DND-41 (cell line): ENCODE data around the gene LCK.

Experiments used
- ATAC-seq: fragments of 200-7000 bp; cut with Tn5 transposase; 3 replicates; pipeline ENCODE4 v1.9.1; 2021; ENCODE audit warnings: low read depth; ENCODE audit not compliant: insufficient read depth
- DNase-seq: peaks from one replicate; pipeline ENCODE4 v3.0.0-alpha.2; 2020
- H2AFZ ChIP-seq: 2 replicates; pipeline ENCODE4 v1.6.0; 2012; ENCODE audit warnings: low read depth, low read length
- H3K27ac ChIP-seq: 2 replicates; pipeline ENCODE4 v1.5.1; 2012; ENCODE audit warnings: low read length, inconsistent platforms
- H3K27me3 ChIP-seq: fragments of 200-600 bp; sonication (generic); 2 replicates; pipeline ENCODE4 v1.6.0; 2012; ENCODE audit warnings: low read length, mild to moderate bottlenecking, inconsistent platforms; ENCODE audit not compliant: insufficient read depth, poor library complexity
- H3K36me3 ChIP-seq: 2 replicates; pipeline ENCODE4 v1.5.1; 2012; ENCODE audit warnings: low read length, inconsistent platforms; ENCODE audit not compliant: insufficient read depth
- H3K4me1 ChIP-seq: 2 replicates; pipeline ENCODE4 v1.5.1; 2012; ENCODE audit warnings: mild to moderate bottlenecking, low read length; ENCODE audit not compliant: insufficient read depth
- H3K4me2 ChIP-seq: 2 replicates; pipeline ENCODE4 v1.6.0; 2012; ENCODE audit warnings: mild to moderate bottlenecking, moderate library complexity, low read length, inconsistent platforms; ENCODE audit not compliant: insufficient read depth
- H3K4me3 ChIP-seq, 2 experiments: fragments of 200-600 bp in 1 of 2; shearing (Covaris generic) in 1 of 2; 2 replicates each; pipeline ENCODE4 v1.5.1; 2012 to 2016; ENCODE audit warnings: inconsistent platforms in 2 of 2, low read length in 2 of 2, mild to moderate bottlenecking in 2 of 2, low read depth in 1 of 2, moderate library complexity in 1 of 2
- H3K79me2 ChIP-seq: 2 replicates; pipeline ENCODE4 v1.6.0; 2012; ENCODE audit warnings: low read length, inconsistent platforms; ENCODE audit not compliant: insufficient read depth
- H3K9ac ChIP-seq: 2 replicates; pipeline ENCODE4 v1.6.0; 2012; ENCODE audit warnings: low read depth, mild to moderate bottlenecking, inconsistent platforms, low read length, moderate library complexity
- H3K9me3 ChIP-seq: 2 replicates; pipeline ENCODE4 v1.5.1; 2012; ENCODE audit warnings: low read length, moderate library complexity, mild to moderate bottlenecking, inconsistent platforms; ENCODE audit not compliant: insufficient read depth, severe bottlenecking
- H4K20me1 ChIP-seq: 2 replicates; pipeline ENCODE4 v1.6.0; 2012; ENCODE audit warnings: low read length; ENCODE audit not compliant: insufficient read depth
- CTCF ChIP-seq: IDR thresholded peaks from 2 replicates; pipeline ENCODE4 v1.5.1; 2012; ENCODE audit warnings: borderline replicate concordance, low read length, moderate library complexity, mild to moderate bottlenecking; ENCODE audit not compliant: poor library complexity, severe bottlenecking; ENCODE audit errors: extremely low read depth
- EZH2 ChIP-seq: IDR thresholded peaks from 3 replicates; pipeline ENCODE4 v1.6.1; 2012; ENCODE audit warnings: borderline replicate concordance, low read depth, mild to moderate bottlenecking, moderate library complexity, low read length, inconsistent platforms; ENCODE audit not compliant: severe bottlenecking

Gene LCK

GRCh38 chr1:32286763-32287162 is 35.7 kb downstream of the LCK start:
- Histone ChIP-seq H3K4me2 (no peak overlapping the region), H4K20me1 (no peaks in the 10 kb centered on the region), H3K4me3 (no peak overlapping the region), H3K27ac (no peak overlapping the region), H3K79me2 (0 out of 2 replicates have a peak, but pooled peaks cover 2% of the 10 kb centered on the region), H3K27me3 (no peaks in the 10 kb centered on the region), H3K36me3 (peaks cover 36% of the 10 kb centered on the region), H3K9ac (no peak overlapping the region), H3K9me3 (no peaks in the 10 kb centered on the region), H3K4me1 (peaks cover 14% of the 10 kb centered on the region), H2AFZ (no peak overlapping the region)
- no peak for ATAC-seq
- TF ChIP-seq CTCF (no peak), EZH2 (no peak)
- DNase-seq = no peak

DNA sequence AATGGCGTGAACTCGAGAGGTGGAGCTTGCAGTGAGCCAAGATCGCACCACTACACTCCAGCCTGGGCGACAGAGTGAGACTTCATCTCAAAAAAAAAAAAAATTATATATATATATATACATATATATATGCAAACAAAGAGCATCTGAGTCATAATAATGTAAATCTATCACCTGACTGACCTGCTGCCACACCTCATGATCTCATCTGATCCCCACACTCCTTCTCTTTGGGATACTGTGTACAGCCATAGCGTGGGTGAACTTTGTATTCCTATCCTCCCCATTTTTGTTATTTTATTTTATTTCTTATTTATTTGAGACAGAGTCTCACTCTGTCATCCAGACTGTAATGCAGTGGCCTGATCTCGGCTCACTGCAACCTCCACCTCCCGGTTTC is 38.2 kb downstream of the LCK start:
- peaks cover 31% of the 10 kb centered on the region for H3K4me1 ChIP-seq
- ATAC-seq (no peak), DNase-seq (no peak)
- no peaks in the 10 kb centered on the region for H3K27me3 ChIP-seq
- H2AFZ ChIP-seq = no peak overlapping the region
- H3K9me3 ChIP-seq = no peaks in the 10 kb centered on the region
- TF ChIP-seq CTCF (no peak), EZH2 (no peak)
- H3K36me3 ChIP-seq = peaks cover 24% of the 10 kb centered on the region
- H3K27ac ChIP-seq = no peak overlapping the region
- H3K9ac ChIP-seq = no peak overlapping the region
- H3K4me2 ChIP-seq = no peak overlapping the region
- peaks cover 11% of the 10 kb centered on the region for H4K20me1 ChIP-seq
- H3K79me2 ChIP-seq = peaks cover 26% of the 10 kb centered on the region
- no peak overlapping the region for H3K4me3 ChIP-seq

DNA sequence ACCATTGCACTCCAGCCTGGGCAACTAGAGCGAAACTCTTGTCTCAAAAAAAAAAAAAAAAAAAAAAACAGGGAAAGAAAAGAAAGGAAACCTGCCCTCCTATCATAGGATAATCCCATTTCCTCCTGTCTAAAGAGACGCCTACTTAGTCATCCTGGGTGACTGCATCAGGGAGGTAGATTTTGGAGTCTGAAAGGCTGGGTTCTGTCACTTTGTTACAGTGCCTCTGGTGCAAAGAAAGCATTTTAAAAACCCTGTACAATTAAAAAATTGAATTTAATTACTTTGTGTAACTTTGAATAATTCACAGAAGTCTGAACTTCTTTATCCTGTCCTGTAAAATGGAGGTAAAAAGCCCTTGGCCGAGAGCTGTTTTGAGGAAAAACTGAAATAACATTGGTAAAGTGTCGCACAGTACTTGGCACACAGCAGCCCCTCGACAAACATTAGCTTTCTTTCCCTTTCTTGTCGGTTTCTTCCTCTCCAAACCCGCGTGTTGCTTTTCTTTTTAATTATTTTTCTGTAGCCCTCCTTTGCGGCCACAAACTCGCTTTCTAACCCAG is 40.2 kb downstream of the LCK start:
- Histone ChIP-seq H3K4me3 (peak overlapping the region; percentile 74 to 86; a peak in 3 of 4 replicates), H3K79me2 (peaks cover 45% of the 10 kb centered on the region), H3K27me3 (no peaks in the 10 kb centered on the region), H2AFZ (peak overlapping the region; percentile 74), H4K20me1 (peaks cover 27% of the 10 kb centered on the region), H3K36me3 (peaks cover 21% of the 10 kb centered on the region), H3K4me1 (peaks cover 50% of the 10 kb centered on the region), H3K4me2 (peak overlapping the region; percentile 92), H3K9ac (peak overlapping the region; percentile 81), H3K27ac (peak overlapping the region; percentile 73), H3K9me3 (no peaks in the 10 kb centered on the region)
- ATAC-seq (no peak), DNase-seq (no peak)
- TF ChIP-seq CTCF = no peak
- TF ChIP-seq EZH2 = no peak
